HepG2 (cell line): ENCODE results near the gene TLCD1. TPM values are rescaled to one million over a fixed set of nuclear protein-coding genes. Genes with fewer than 3 reads are reported as not detected.

Source experiments
- BHLHE40 ChIP-seq: IDR thresholded peaks from 2 replicates; pipeline ENCODE4 v1.6.1; 2011; ENCODE audit warnings: low read length, improper control_type of control experiment
- CBFB ChIP-seq: sonication (generic); formaldehyde crosslinking; IDR thresholded peaks from 2 replicates; pipeline ENCODE4 v1.4.0; 2020; ENCODE audit warnings: missing genetic modification reagents
- HNRNPH1 ChIP-seq: fragments of 200-400 bp; formaldehyde crosslinking; optimal IDR thresholded peaks from 2 replicates; pipeline ENCODE3; 2017; ENCODE audit warnings: mild to moderate bottlenecking, low read depth, low read length
- KLF11 ChIP-seq: IDR thresholded peaks from 2 replicates; pipeline ENCODE4 v1.6.1; 2016; ENCODE audit warnings: missing compliant biosample characterization
- KLF16 ChIP-seq, 2 experiments: sonication (generic) in 1 of 2; formaldehyde crosslinking in 1 of 2; IDR thresholded peaks; 2 replicates each; pipeline versions ENCODE4 v1.6.1 to v1.8.0; 2016 to 2023; ENCODE audit warnings: missing genetic modification reagents in 2 of 2, missing compliant biosample characterization in 1 of 2
- NFKBIZ ChIP-seq: IDR thresholded peaks from 2 replicates; pipeline ENCODE4 v1.6.1; 2018; ENCODE audit warnings: missing genetic modification reagents, missing compliant biosample characterization
- PAX8 ChIP-seq: sonication (generic); formaldehyde crosslinking; IDR thresholded peaks from 2 replicates; pipeline ENCODE4 v1.8.0; 2022; ENCODE audit warnings: mild to moderate bottlenecking, missing genetic modification reagents, borderline replicate concordance
- RXRB ChIP-seq: IDR thresholded peaks from 2 replicates; pipeline ENCODE4 v1.6.1; 2016; ENCODE audit warnings: borderline replicate concordance, missing genetic modification reagents, missing compliant biosample characterization
- TAF1 ChIP-seq: sonication (generic); formaldehyde crosslinking; IDR thresholded peaks from 2 replicates; pipeline ENCODE4 v1.4.0; 2020; ENCODE audit warnings: missing genetic modification reagents
- ZC3H4 ChIP-seq: sonication (generic); formaldehyde crosslinking; IDR thresholded peaks from 2 replicates; pipeline ENCODE4 v1.4.0; 2020; ENCODE audit warnings: missing genetic modification reagents, borderline replicate concordance
- ZFP62 ChIP-seq: sonication (generic); formaldehyde crosslinking; IDR thresholded peaks from 2 replicates; pipeline ENCODE4 v1.4.0; 2020; ENCODE audit warnings: missing genetic modification reagents
- ZNF331 ChIP-seq: sonication (generic); formaldehyde crosslinking; IDR thresholded peaks from 2 replicates; pipeline ENCODE4 v1.4.0; 2020; ENCODE audit warnings: missing genetic modification reagents
- ZNF644 ChIP-seq: IDR thresholded peaks from 2 replicates; pipeline ENCODE4 v1.6.1; 2016; ENCODE audit warnings: low read depth
- ZNF652 ChIP-seq: IDR thresholded peaks from 2 replicates; pipeline ENCODE4 v1.6.1; 2016; ENCODE audit warnings: low read depth, borderline replicate concordance
- ZNF761 ChIP-seq: sonication (generic); formaldehyde crosslinking; conservative IDR thresholded peaks from 2 replicates; pipeline ENCODE4 v1.4.0; 2020; ENCODE audit warnings: mild to moderate bottlenecking, missing genetic modification reagents
- ZNF777 ChIP-seq: sonication (generic); formaldehyde crosslinking; IDR thresholded peaks from 2 replicates; pipeline ENCODE4 v1.4.0; 2020; ENCODE audit warnings: missing genetic modification reagents
- polyA plus RNA-seq, 8 experiments: library from polyadenylated mRNA; depleted of rRNA in 3 of 8; stranded (reverse) in 7 of 8; unstranded in 1 of 8; fragments of >200 nt; fragmentation: Illumina TruSeq in 4 of 8; extraction: Trizol in 4 of 8; gene quantifications; 2 replicates each; pipeline versions ENCODE4 v1.2.1 to v1.2.3, GENCODE V29; 2011 to 2016; ENCODE audit warnings: low read depth in 4 of 8, missing spikeins in 1 of 8, mixed read lengths in 1 of 8; ENCODE audit not compliant: insufficient read depth in 1 of 8
- total RNA-seq, 5 experiments: library from RNA; depleted of rRNA; stranded (reverse); fragments of >200 nt; fragmentation: Illumina TruSeq; extraction: Trizol; gene quantifications; 2 replicates each; pipeline ENCODE4 v1.2.3, GENCODE V29; 2016; ENCODE audit warnings: low read depth in 1 of 5
- TF ChIP-seq, protein P1 (sequence below): sonication (generic); formaldehyde crosslinking; IDR thresholded peaks from 2 replicates; pipeline ENCODE4 v1.5.1; 2020; ENCODE audit warnings: missing genetic modification reagents, mild to moderate bottlenecking, borderline replicate concordance
- TF ChIP-seq, protein P2 (sequence below): sonication (generic); formaldehyde crosslinking; IDR thresholded peaks from 2 replicates; pipeline ENCODE4 v1.4.0; 2020; ENCODE audit warnings: missing genetic modification reagents, borderline replicate concordance
- TF ChIP-seq, protein P3 (sequence below): sonication (generic); formaldehyde crosslinking; IDR thresholded peaks from 2 replicates; pipeline ENCODE4 v1.4.0; 2020; ENCODE audit warnings: missing genetic modification reagents
- TF ChIP-seq, protein P4 (sequence below): IDR thresholded peaks from 2 replicates; pipeline ENCODE4 v1.6.1; 2016; ENCODE audit warnings: missing biosample characterization, missing genetic modification reagents, low read depth
- TF ChIP-seq, protein P5 (sequence below): sonication (generic); formaldehyde crosslinking; IDR thresholded peaks from 2 replicates; pipeline ENCODE4 v1.5.1; 2020; ENCODE audit warnings: mild to moderate bottlenecking, missing genetic modification reagents, moderate library complexity

The TLCD1 gene
- total and polyA plus RNA-seq, 2 of the 13 experiments (the other 11 are each of a cell fraction or from before 2014, with no cell fraction given), result 14.9 to 19.6 TPM

DNA sequence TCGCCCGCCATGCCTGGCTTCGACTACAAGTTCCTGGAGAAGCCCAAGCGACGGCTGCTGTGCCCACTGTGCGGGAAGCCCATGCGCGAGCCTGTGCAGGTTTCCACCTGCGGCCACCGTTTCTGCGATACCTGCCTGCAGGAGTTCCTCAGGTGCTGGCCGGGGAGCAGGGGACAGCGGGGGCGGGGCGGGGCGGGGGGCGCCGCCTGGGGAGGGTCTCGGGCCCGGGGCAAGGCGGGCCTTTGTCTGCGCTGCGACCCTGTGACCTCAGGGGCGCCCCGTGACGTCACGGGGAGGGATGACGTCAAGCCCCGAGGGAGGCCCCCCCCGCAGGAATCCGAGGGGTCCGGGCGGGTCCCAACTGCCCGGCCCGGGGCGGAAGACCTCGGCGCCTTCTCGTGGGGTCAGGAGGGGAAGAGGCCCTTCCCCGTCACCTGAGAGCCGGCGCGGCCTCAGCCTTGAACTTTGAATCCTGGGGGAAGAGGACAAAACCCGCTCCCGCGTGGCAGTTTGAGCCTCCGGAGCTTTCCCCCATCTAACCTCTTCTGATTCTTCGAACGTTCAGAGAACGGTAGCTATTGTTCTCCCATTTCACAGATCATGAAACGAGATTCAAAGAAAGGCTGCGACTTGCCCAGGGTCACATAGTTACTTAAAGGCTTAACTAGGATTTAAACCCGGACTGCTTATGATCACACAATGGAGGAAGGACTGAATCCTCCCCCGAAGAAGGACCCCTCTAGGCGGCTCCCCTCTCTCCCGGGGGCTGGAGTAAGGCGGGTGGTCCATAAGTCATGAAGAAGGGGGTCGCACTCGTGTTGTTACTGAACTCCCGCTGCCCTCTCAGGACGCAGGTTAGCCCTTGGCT lies 18.3 kb upstream of the TLCD1 start (continued):
- TF ChIP-seq, protein P1, sequence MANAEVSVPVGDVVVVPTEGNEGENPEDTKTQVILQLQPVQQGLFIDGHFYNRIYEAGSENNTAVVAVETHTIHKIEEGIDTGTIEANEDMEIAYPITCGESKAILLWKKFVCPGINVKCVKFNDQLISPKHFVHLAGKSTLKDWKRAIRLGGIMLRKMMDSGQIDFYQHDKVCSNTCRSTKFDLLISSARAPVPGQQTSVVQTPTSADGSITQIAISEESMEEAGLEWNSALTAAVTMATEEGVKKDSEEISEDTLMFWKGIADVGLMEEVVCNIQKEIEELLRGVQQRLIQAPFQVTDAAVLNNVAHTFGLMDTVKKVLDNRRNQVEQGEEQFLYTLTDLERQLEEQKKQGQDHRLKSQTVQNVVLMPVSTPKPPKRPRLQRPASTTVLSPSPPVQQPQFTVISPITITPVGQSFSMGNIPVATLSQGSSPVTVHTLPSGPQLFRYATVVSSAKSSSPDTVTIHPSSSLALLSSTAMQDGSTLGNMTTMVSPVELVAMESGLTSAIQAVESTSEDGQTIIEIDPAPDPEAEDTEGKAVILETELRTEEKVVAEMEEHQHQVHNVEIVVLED, result no peak
- no peak for TF ChIP-seq PAX8 (CRISPR knock-in tag)
- TF ChIP-seq, protein P2, sequence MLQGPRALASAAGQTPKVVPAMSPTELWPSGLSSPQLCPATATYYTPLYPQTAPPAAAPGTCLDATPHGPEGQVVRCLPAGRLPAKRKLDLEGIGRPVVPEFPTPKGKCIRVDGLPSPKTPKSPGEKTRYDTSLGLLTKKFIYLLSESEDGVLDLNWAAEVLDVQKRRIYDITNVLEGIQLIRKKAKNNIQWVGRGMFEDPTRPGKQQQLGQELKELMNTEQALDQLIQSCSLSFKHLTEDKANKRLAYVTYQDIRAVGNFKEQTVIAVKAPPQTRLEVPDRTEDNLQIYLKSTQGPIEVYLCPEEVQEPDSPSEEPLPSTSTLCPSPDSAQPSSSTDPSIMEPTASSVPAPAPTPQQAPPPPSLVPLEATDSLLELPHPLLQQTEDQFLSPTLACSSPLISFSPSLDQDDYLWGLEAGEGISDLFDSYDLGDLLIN, result 0 out of 2 replicates have a peak, but pooled peaks have one; percentile 20
- no peak for TF ChIP-seq ZNF761 (CRISPR knock-in tag)
- no peak for TF ChIP-seq ZFP62 (CRISPR knock-in tag)
- TF ChIP-seq KLF11 (CRISPR knock-in tag), result no peak
- no peak for TF ChIP-seq CBFB (CRISPR knock-in tag)
- TF ChIP-seq ZNF777, result no peak
- no peak for TF ChIP-seq NFKBIZ (CRISPR knock-in tag)
- TF ChIP-seq BHLHE40, result no peak
- TF ChIP-seq ZNF331 (CRISPR knock-in tag), result no peak; the same call in 1 of the 2 replicates
- peak in 1 of 2 experiments; percentile 13; a peak in 1 of 4 replicates for TF ChIP-seq KLF16 (CRISPR knock-in tag; IDR thresholded peaks at IDR 0.05)
- TF ChIP-seq RXRB (CRISPR knock-in tag), result peak; percentile 61
- peak; percentile 36; the same call in 1 of the 2 replicates for TF ChIP-seq TAF1
- peak; percentile 39 for TF ChIP-seq HNRNPH1
- TF ChIP-seq, protein P3, sequence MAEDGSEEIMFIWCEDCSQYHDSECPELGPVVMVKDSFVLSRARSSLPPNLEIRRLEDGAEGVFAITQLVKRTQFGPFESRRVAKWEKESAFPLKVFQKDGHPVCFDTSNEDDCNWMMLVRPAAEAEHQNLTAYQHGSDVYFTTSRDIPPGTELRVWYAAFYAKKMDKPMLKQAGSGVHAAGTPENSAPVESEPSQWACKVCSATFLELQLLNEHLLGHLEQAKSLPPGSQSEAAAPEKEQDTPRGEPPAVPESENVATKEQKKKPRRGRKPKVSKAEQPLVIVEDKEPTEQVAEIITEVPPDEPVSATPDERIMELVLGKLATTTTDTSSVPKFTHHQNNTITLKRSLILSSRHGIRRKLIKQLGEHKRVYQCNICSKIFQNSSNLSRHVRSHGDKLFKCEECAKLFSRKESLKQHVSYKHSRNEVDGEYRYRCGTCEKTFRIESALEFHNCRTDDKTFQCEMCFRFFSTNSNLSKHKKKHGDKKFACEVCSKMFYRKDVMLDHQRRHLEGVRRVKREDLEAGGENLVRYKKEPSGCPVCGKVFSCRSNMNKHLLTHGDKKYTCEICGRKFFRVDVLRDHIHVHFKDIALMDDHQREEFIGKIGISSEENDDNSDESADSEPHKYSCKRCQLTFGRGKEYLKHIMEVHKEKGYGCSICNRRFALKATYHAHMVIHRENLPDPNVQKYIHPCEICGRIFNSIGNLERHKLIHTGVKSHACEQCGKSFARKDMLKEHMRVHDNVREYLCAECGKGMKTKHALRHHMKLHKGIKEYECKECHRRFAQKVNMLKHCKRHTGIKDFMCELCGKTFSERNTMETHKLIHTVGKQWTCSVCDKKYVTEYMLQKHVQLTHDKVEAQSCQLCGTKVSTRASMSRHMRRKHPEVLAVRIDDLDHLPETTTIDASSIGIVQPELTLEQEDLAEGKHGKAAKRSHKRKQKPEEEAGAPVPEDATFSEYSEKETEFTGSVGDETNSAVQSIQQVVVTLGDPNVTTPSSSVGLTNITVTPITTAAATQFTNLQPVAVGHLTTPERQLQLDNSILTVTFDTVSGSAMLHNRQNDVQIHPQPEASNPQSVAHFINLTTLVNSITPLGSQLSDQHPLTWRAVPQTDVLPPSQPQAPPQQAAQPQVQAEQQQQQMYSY (CRISPR knock-in tag), result no peak
- TF ChIP-seq, protein P4, sequence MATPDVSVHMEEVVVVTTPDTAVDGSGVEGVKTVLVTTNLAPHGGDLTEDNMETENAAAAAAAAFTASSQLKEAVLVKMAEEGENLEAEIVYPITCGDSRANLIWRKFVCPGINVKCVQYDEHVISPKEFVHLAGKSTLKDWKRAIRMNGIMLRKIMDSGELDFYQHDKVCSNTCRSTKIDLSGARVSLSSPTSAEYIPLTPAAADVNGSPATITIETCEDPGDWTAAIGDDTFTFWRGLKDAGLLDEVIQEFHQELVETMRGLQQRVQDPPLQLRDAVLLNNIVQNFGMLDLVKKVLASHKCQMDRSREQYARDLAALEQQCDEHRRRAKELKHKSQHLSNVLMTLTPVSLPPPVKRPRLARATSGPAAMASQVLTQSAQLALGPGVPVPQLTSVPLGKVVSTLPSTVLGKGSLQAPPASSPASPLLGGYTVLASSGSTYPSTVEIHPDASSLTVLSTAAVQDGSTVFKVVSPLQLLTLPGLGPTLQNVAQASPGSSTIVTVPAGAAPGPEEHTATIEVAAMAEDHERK (CRISPR knock-in tag), result no peak
- TF ChIP-seq ZC3H4 (CRISPR knock-in tag), result no peak
- TF ChIP-seq ZNF652 (CRISPR knock-in tag), result no peak
- TF ChIP-seq, protein P5, sequence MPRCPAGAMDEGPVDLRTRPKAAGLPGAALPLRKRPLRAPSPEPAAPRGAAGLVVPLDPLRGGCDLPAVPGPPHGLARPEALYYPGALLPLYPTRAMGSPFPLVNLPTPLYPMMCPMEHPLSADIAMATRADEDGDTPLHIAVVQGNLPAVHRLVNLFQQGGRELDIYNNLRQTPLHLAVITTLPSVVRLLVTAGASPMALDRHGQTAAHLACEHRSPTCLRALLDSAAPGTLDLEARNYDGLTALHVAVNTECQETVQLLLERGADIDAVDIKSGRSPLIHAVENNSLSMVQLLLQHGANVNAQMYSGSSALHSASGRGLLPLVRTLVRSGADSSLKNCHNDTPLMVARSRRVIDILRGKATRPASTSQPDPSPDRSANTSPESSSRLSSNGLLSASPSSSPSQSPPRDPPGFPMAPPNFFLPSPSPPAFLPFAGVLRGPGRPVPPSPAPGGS (CRISPR knock-in tag), result no peak
- no peak for TF ChIP-seq ZNF644
